Activated naive CD4-positive, alpha-beta T cell (primary cell): ENCODE results near the gene GOSR1.
"Not testable (repeated sequence)": the region's sequence is repeated elsewhere in the genome, so short reads cannot be mapped to it uniquely, and the experiment has no call there.

ENCODE experiments used
- DNase-seq, 4 experiments: peaks; one replicate each; lab custom pipeline; 2025; lab: John Stamatoyannopoulos, UW

Gene GOSR1

DNA sequence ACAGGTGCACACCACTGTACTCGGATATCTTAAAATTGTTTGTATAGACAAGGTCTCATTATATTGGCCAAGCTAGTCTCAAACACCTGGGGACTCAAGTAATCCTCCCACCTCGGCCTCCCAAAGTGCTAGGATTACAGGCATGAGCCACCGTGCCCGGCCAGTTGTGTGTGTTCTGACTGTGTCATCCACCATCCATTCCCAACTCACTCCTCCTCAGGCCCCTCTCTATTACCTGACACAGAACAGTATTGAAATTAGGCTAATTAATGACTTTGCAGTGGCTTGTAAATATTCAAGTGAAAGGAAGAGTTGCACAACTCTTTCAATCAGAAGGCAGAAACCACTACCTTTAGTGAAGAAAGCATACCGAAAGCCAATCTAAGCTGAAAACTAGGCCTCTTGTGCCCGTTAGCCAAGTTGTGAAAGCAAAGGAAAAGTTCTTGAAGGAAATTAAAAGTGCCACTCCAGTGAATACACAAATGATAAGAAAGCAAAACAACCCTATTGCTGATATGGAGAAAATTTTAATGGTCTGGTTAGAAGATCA is 28.7 kb downstream of the GOSR1 start:
- no peak for DNase-seq

DNA sequence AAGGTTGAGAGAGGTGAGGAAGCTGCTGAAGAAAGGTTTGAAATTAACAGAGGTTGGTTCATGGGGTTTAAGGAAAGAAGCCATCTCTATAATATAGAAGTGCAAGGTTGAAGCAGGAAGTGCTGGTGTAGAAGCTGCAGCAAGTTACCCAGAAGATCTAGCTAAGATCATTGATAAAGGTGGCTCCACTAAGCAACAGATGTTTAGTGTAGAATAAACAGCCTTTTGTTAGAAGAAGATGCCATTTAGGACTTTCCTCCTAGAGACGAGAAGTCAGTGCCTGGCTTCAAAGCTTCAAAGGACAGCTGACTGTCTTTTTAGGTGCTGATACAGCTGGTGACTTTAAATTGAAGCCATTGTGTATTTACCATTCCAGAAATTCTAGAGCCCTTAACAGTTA is 29.3 kb downstream of the GOSR1 start:
- no peak for DNase-seq

GRCh38 chr17:30513346-30513745 is 36.1 kb downstream of the GOSR1 start:
- no peak for DNase-seq

- no peak for DNase-seq
Observed at GRCh38 chr17:30514895-30515596, 37.8 kb downstream of the GOSR1 start.

DNA sequence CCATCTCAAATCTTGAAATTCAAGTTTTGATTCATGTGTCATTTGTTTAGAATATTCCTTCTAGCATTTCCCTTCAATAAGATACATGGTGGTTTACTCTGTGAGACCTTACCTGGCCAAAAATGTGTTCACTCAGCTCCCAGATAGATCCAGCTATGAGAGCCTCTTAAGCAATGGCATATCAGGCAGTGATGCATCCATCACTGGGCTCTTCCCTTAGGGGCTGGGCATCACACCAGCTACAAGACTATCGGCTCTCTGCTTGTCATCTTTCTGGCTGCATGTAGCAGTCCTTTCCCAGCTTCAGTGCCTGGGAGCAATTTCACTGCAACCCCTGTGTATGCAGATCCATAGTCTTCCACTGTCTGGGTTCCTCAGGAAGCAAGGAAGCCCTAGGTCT is 40.6 kb downstream of the GOSR1 start:
- DNase-seq: no peak

- no peak for DNase-seq
Observed at GRCh38 chr17:30519166-30519565, 42.0 kb downstream of the GOSR1 start.

GRCh38 chr17:30519707-30520106 is 42.5 kb downstream of the GOSR1 start:
- DNase-seq: no peak

GRCh38 chr17:30520436-30520835 is 43.2 kb downstream of the GOSR1 start:
- DNase-seq: no peak

GRCh38 chr17:30520882-30521281 is 43.7 kb downstream of the GOSR1 start:
- DNase-seq: no peak

GRCh38 chr17:30521766-30522165 is 44.6 kb downstream of the GOSR1 start:
- DNase-seq: no peak

- not testable (repeated sequence) for DNase-seq
Observed at GRCh38 chr17:30523236-30523635, 46.0 kb downstream of the GOSR1 start.

GRCh38 chr17:30524847-30525246 is 47.6 kb downstream of the GOSR1 start:
- no peak for DNase-seq

DNA sequence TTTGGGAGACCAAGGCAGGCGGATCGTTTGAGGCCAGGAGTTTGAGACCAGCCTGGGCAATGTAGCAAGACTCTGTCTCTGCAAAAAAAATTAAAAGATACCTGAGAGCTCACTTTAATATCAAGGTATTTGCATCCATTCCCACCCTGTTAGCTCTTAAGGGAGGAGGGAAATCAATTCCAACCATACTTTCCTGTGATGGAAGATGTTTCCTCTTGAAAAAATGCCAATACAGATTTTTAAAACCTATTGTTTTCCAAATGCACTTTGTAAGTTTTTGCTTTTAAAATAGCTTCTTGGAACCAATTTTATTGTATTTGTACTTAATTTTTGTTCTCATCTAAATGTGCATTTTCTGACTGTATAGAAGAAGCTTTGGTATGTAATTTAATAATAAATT is 49.2 kb downstream of the GOSR1 start:
- DNase-seq: no peak

GRCh38 chr17:30528701-30529100 is 51.5 kb downstream of the GOSR1 start:
- not testable (repeated sequence) for DNase-seq

DNA sequence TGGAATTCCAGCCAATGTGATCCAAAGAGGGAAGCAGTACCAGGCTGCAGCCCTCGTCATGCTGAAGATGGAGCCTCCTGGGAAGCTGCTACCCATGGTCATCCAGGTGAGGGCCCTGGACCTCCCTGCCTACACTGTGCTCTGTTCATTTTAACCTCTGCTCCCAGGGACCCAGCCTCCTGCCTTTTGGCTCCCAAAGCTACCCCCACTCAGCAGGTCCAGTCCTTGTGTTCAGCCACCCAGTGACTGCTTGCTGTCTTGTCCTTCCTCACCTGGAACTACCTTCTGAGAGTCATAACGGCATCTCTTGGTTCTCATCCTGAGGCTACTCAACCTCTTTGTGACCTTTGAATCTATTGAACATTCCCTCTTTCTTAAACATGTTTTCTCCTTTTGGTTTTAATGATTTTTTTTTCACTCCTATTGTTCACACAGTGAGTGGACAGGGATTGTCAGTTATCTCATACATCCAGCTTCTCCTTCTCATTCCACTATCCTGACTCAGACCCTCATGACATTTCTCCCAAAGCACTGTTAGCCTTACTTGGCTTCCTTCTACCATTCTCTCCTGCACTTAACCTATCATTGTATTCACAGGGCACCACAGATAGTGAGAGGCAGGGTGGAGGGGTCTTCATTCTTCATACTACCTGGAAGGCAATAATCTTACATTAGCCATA is 53.3 kb downstream of the GOSR1 start:
- DNase-seq: no peak

DNA sequence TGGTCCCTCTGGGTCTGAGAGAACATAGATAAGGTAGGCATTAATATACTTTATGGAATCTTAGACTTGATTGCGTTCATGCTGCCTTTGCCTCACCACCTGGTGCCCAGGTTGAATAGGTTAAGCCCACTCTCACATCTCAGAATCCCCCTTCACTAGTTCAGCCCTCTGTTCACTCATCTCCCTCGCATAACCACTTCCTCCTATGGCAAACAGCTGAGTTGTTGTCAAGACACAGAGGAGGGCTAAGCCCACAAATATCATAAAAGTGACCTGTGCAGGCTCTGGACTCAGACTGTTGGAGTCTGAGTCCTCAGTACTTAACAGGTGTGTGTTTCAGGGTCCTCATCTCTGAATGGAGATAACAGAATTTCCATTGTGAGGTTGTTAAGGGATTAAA is 55.7 kb downstream of the GOSR1 start:
- no peak for DNase-seq

- no peak for DNase-seq
Observed at GRCh38 chr17:30534298-30534697, 57.1 kb downstream of the GOSR1 start.

DNA sequence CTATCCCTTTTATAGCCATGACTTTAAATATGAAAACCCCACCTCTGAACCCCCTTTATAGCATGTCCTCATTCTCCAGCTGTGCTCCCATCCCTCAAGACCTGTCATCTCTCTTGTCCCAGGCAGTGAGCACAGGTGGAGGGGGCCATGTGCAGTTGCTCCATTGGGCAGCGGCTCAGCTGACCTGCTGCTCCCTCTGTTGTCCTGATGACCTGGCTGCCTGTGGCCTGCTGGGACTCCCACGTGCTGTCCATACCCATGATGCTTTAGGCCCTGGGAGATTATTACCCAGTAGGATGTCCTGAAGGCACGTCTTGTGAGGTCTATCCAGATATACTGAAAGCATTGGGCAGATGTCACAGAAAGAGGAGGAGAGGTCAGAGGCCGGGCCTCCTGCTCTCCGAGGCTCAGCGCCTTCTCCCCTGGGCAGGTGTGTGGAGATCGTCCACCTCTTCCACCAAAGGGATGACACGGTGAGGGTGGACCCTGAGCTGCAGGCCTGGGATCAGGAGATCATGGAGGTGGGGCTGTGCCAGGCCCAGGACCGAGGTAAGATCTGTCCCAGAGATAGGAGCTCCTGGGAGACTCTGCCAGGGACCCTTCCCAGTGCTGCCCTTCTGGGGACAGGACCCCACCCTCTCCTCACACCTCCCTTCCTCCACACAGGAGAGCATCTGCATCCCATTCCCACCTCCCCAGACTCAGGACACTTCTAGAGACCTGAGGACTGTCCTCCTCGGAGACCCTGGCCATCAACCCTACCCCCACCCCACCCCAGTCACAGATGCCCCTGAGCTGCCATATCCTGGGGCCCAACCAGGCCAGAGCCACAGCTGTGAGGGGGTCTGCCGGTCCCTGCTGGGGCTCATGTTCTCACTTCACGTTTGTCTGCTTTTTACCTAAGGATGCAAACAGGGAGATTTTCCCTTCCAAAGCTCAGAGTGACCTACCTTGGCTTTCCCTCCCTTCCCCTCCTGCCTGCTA is 58.0 kb downstream of the GOSR1 start:
- DNase-seq: no peak

DNA sequence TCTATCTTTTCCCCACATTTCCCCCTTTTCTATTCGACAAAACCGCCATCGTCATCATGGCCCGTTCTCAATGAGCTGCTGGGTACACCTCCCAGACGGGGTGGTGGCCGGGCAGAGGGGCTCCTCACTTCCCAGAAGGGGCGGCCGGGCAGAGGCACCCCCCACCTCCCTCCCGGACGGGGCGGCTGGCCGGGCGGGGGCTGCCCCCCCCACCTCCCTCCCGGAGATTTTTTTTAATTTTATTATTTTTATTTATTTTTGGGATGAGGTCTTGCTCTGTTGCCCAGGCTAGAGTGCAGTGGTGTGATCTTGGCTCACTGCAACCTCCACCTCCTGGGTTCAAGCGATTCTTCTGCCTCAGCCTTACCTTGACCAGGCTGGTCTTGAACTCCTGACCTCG is 59.6 kb downstream of the GOSR1 start:
- DNase-seq: not testable (repeated sequence)

DNA sequence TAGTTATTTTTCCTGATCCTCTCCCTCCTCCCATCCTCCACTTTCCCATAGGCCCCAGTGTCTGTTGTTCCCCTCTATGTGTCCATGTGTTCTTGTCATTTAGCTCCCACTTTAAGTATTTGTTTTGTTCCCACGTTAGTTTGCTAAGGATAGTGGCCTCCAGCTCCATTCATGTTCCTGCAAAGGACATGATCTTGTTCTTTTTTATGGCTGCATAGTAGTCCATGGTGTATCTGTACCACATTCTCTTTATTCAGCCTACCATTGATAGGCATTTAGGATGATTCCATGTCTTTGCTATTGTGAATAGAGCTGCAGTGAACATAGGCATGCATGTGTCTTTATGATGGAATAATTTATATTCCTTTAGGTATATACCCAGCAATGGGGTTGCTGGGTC is 60.5 kb downstream of the GOSR1 start:
- not testable (repeated sequence) for DNase-seq

GRCh38 chr17:30541802-30542201 is 64.6 kb downstream of the GOSR1 start:
- DNase-seq: no peak

DNA sequence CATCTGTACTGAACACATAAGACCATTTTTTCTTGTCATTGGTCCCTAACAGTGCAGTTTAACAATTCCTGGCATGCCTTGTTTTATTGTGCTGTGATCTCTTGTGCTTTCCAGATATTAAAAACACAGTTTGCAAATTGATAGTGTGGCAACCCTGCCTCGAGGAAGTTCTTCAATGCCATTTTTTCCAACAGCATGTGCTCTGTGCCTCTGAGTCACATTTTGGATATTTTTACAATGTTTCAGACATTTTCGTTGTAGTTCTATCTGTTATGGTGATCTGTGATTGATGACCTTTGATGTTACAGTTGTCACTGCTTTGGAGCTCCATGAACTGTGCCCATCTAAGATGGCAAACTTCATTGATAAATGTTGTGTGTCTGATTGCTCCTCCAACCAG is 66.2 kb downstream of the GOSR1 start:
- no peak for DNase-seq
